D721Med (cell line): Measurements from ENCODE around the gene IFI44L.

Source experiments
- DNase-seq: peaks from one replicate; pipeline ENCODE4 v3.0.0; 2011; ENCODE audit warnings: low spot score; ENCODE audit not compliant: insufficient read length
- FAIRE-seq: peaks from 2 replicates; lab custom pipeline; 2011; peaks lifted over from hg19 to GRCh38; lab: Jason Lieb, UNC
- CTCF ChIP-seq: IDR thresholded peaks from 2 replicates; pipeline ENCODE4 v1.5.1; 2012; ENCODE audit warnings: mild to moderate bottlenecking, control low read depth; ENCODE audit not compliant: insufficient read depth; ENCODE audit errors: missing control alignments

The IFI44L gene

DNA sequence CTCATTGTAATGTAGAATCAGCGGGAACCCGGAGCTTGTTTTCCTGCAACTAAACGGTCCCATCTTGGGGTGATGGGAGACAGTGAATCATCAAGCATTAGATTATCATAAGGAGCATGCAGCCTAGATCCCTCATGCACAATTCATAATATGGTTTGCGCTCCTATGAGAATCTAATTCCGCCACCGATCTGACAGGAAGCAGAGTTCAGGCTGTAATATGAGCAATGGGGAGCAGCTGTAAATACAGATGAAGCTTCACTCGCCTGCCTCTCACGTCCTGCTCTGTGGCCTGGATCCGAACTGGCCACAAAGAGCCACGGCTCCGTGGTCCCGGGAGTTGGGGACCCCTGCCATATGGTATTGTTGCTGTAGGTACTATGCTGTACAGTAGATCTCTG, 31.0 kb downstream of the IFI44L start:
- TF ChIP-seq CTCF = no peak
- DNase-seq (no peak), FAIRE-seq (no peak)

DNA sequence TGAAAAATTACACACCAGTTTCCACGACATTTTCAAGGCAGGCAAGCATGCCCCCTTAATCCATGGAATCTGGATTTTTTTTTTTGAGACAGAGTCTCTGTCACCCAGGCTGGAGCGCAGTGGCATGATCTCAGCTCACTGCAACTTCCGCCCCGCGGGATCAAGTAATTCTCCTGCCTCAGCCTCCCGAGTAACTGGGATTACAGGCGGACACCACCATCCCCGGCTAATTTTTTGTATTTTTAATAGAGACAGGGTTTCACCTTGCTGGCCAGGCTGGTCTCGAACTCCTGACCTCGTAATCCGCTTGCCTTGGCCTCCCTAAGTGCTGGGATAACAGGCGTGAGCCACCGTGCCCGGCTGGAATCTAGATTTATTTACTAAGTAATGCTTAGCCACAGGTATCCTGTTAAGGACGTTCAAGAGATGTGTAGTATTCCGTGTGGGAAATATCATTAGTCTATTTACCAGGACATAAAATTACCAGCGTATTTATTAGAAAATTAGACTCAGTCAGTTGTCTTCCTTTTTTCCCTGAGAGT, 31.8 kb downstream of the IFI44L start:
- TF ChIP-seq CTCF = no peak
- no peak for FAIRE-seq
- DNase-seq = no peak

DNA sequence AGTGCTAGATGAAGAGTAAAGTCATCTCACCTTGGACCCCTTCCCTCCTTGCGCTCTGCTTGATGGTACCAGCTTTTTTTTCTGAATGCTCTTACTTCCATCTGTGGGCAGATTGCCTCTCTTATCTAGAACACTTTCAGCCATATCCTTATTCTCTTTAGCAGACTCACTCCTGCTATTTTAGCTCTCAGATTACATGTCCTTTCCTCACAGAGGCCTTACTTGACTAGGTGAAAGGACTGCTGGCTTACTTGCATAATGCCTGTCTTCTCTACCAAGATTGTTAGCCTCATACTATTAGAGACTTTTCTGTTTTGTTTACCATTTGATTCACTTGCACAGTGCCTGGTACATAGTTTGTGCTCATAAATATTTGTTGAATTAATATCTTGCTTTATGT, 38.7 kb downstream of the IFI44L start:
- no peak for TF ChIP-seq CTCF
- no peak for DNase-seq
- FAIRE-seq = no peak

DNA sequence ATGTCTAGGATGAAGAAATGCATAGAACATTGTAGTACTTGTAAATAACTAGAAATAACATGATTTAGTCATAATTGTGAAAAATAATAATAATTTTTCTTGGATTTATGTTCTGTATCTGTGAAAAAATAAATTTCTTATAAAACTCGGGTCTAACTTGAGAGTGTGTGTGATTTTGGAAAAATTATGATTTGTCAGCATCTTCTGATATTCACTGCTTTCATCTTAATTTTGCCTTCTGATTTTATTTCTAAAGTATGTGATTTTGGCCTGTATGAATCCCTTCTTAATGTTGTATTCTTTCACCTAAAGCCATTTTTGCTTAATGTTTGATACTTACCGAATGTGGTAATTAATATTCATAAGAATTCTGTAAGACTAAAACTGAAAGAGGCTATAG, 43.7 kb downstream of the IFI44L start:
- FAIRE-seq (no peak), DNase-seq (no peak)
- TF ChIP-seq CTCF = no peak

DNA sequence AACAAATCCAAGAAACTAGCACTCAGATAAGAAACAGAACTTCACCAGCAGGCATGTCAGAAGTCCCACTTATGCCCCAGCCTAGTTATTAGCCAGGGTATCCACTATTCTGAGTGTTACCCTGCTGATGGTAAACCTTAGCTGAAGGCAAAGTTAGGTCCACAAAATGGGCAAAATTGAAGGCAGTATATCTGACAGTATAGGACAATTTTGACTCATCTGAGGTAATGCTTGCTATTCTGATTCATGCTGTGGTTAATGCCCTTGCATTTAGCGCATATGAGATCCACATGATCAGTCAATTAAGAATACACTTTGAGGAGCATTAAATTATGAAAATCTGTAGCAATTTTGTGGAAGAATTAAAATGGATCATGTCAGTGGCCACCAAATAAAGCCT, 44.5 kb downstream of the IFI44L start:
- no peak for DNase-seq
- no peak for FAIRE-seq

DNA sequence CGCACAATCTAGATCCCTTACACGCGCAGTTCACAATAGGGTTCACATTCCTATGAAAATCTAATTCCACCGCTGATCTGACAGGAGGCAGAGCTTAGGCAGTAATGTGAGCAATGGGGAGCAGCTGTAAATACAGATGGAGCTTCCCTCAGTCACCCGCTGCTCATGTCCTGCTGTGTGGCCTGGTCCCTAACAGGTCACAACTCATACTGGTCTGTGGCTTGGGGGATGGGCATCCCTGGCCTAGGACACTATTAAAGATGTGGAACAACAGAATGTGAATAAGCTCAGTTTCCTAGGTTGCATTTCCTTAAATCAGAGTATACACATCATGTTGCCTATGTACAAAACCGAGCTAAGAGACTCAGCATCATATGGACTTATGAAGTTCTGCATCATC, 45.6 kb downstream of the IFI44L start:
- FAIRE-seq (no peak), DNase-seq (no peak)
- TF ChIP-seq CTCF = no peak

More for the DNA sequence above, 44.5 kb downstream of the IFI44L start:
- TF ChIP-seq CTCF = no peak

GRCh38 chr1:78667939-78668338, 47.7 kb downstream of the IFI44L start:
- FAIRE-seq = no peak
- TF ChIP-seq CTCF = no peak
- DNase-seq = no peak
